Kidney (tissue), 14 donors: ENCODE measurements around the gene C4orf50. TPM values are rescaled to one million over a fixed set of nuclear protein-coding genes. Genes with fewer than 3 reads are reported as not detected.

ENCODE experiments used
- DNase-seq, 5 donors: peaks; one replicate each; pipeline ENCODE4 v3.0.0-alpha.2; 2013 to 2020
- FAIRE-seq: peaks from 2 replicates; lab custom pipeline; 2012; peaks lifted over from hg19 to GRCh38; lab: Jason Lieb, UNC
- H3K27ac ChIP-seq, 2 donors: one replicate each; pipeline ENCODE4 v1.7.0; 2013; ENCODE audit warnings: low read depth in 2 of 2, low read length in 2 of 2, inconsistent platforms in 1 of 2
- H3K27me3 ChIP-seq: one replicate; pipeline ENCODE4 v1.7.1; 2013; ENCODE audit warnings: low read length, inconsistent platforms; ENCODE audit not compliant: control insufficient read depth, insufficient read depth
- H3K36me3 ChIP-seq, 3 donors: one replicate each; pipeline versions ENCODE4 v1.7.0 to v1.7.1; 2013; ENCODE audit warnings: low read length in 3 of 3, control low read depth in 1 of 3, inconsistent platforms in 1 of 3; ENCODE audit not compliant: insufficient read depth in 3 of 3, control insufficient read depth in 2 of 3
- H3K4me1 ChIP-seq, 3 donors: one replicate each; pipeline versions ENCODE4 v1.7.0 to v1.7.1; 2013; ENCODE audit warnings: low read length in 3 of 3, inconsistent platforms in 1 of 3, low read depth in 1 of 3; ENCODE audit not compliant: control insufficient read depth in 2 of 3, insufficient read depth in 2 of 3
- H3K4me3 ChIP-seq, 3 donors: one replicate each; pipeline versions ENCODE4 v1.7.0 to v1.8.1; 2013; ENCODE audit warnings: low read length in 3 of 3, control low read depth in 1 of 3, inconsistent platforms in 1 of 3
- H3K9ac ChIP-seq, 3 donors: one replicate each; pipeline versions ENCODE4 v1.7.0 to v1.7.1; 2013; ENCODE audit warnings: low read length in 3 of 3, control low read depth in 1 of 3, inconsistent platforms in 1 of 3
- H3K9me3 ChIP-seq, 3 donors: one replicate each; pipeline versions ENCODE4 v1.7.0 to v1.7.1; 2013; ENCODE audit warnings: low read length in 3 of 3, control low read depth in 1 of 3, inconsistent platforms in 1 of 3; ENCODE audit not compliant: control insufficient read depth in 2 of 3, insufficient read depth in 1 of 3
- CTCF ChIP-seq: IDR thresholded peaks from 3 replicates; pipeline ENCODE4 v1.5.1; 2012; ENCODE audit warnings: mild to moderate bottlenecking, moderate library complexity, borderline replicate concordance; ENCODE audit not compliant: insufficient read depth; ENCODE audit errors: extremely low read depth
- intact Hi-C: fragments of 100-400 bp; cut with DNase I; formaldehyde crosslinking; loops from one replicate; pipeline ENCODE4 v1.11.1; 2022
- polyA plus RNA-seq: library from polyadenylated mRNA; stranded (reverse); fragments of 350-450 nt; fragmentation: Illumina TruSeq; extraction: RNeasy Lipid Tissue Mini Kit (QIAGEN cat#74804); gene quantifications from one replicate; pipeline ENCODE4 v1.2.3, GENCODE V29; 2014; ENCODE audit warnings: low read depth, low replicate concordance; ENCODE audit not compliant: insufficient read depth
- total RNA-seq: library from RNA; stranded (reverse); fragmentation: NEBNext Ultra II Directional; extraction: Animal tissue kit (Norgen Biotek cat#: 25700); gene quantifications from one replicate; pipeline ENCODE4 v1.2.1, GENCODE V29; 2021
- donor health status: control.
- donor health status: control.
- donor health status: control.
- donor health status: control.
- donor health status: control.
- donor health status: DM: yes; HTN: yes; CAD: no.
- donor health status: Normal renal cell carcinoma (clear cell type).

The C4orf50 gene
- total and polyA plus RNA-seq, 2 donors from 2014 or later = 0.16 TPM; not detected in 1

DNA sequence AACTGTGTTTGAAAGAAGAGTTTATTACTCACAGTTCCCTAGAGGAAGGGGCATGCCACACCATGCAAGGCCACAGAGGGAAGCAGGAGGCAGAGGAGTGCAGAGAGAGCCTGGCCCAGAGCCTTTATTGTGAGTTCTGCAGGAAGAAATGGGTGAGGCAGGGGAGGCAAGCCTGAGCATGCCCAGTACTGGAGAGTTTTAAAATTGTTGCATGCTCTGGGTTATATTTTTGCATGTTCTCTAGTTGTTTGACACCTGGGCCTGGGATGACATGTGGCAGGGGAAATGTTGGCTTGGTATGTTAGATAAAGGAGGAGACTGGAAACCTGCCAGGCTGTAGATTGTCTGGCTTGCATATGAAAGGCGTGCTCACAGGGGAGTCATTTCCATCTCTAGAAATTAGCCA lies 105.6 kb downstream of the C4orf50 start:
- no peak for DNase-seq
- no peaks in the 10 kb centered on the region for H3K36me3 ChIP-seq
- no peak overlapping the region for H3K27ac ChIP-seq
- H3K4me1 ChIP-seq = no peaks in the 10 kb centered on the region
- intact Hi-C loops = no loop called here
- peaks cover 0 to 9% (median 8%) of the 10 kb centered on the region in 3 donors for H3K9me3 ChIP-seq
- TF ChIP-seq CTCF = no peak
- no peak overlapping the region for H3K4me3 ChIP-seq
- no peaks in the 10 kb centered on the region for H3K27me3 ChIP-seq
- H3K9ac ChIP-seq = no peak overlapping the region
- no peak for FAIRE-seq

GRCh38 chr4:5908876-5909427 lies 109.3 kb downstream of the C4orf50 start:
- DNase-seq (no peak), FAIRE-seq (no peak)
- no peak for TF ChIP-seq CTCF
- H3K9ac ChIP-seq = no peak overlapping the region
- no peaks in the 10 kb centered on the region for H3K36me3 ChIP-seq
- intact Hi-C loops = no loop called here
- no peaks in the 10 kb centered on the region for H3K4me1 ChIP-seq
- no peak overlapping the region for H3K4me3 ChIP-seq
- H3K27me3 ChIP-seq = no peaks in the 10 kb centered on the region
- no peak overlapping the region for H3K27ac ChIP-seq
- H3K9me3 ChIP-seq = peaks cover 0 to 17% (median 9%) of the 10 kb centered on the region in 3 donors

DNA sequence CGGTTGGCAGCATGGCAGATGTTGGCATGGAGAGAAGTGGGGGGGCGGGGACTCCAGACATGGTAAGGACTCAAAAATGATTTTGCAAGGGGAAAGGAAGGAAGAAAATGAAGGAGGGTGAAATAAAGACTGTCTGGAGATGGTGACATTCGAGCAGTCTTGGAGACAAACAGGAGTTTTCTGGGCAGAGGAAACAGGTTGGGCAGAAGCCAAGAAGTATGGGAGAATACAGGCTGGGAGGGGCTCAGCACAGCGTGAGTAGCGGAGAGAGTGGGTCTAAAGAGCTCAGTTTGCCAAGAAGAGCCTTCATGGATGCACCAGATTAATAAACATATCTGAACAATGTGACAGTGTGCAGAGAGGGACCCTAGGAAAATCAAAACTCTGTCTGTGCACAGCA lies 112.0 kb downstream of the C4orf50 start:
- Histone ChIP-seq H3K36me3 (no peaks in the 10 kb centered on the region), H3K4me1 (no peaks in the 10 kb centered on the region), H3K27me3 (no peaks in the 10 kb centered on the region), H3K27ac (no peak overlapping the region), H3K4me3 (no peak overlapping the region), H3K9ac (no peak overlapping the region), H3K9me3 (peaks cover 0 to 17% (median 11%) of the 10 kb centered on the region in 3 donors)
- intact Hi-C loops = no loop called here
- no peak for TF ChIP-seq CTCF
- DNase-seq (no peak), FAIRE-seq (no peak)

GRCh38 chr4:5905714-5906113 lies 112.5 kb downstream of the C4orf50 start:
- Histone ChIP-seq H3K27ac (no peak overlapping the region), H3K27me3 (no peaks in the 10 kb centered on the region), H3K4me3 (no peak overlapping the region), H3K4me1 (no peaks in the 10 kb centered on the region), H3K36me3 (no peaks in the 10 kb centered on the region), H3K9me3 (peaks cover 0 to 17% (median 11%) of the 10 kb centered on the region in 3 donors), H3K9ac (no peak overlapping the region)
- no peak for TF ChIP-seq CTCF
- FAIRE-seq (no peak), DNase-seq (no peak)
- intact Hi-C loops = no loop called here
